Measurements from ENCODE around the gene SMC1A.

DNA sequence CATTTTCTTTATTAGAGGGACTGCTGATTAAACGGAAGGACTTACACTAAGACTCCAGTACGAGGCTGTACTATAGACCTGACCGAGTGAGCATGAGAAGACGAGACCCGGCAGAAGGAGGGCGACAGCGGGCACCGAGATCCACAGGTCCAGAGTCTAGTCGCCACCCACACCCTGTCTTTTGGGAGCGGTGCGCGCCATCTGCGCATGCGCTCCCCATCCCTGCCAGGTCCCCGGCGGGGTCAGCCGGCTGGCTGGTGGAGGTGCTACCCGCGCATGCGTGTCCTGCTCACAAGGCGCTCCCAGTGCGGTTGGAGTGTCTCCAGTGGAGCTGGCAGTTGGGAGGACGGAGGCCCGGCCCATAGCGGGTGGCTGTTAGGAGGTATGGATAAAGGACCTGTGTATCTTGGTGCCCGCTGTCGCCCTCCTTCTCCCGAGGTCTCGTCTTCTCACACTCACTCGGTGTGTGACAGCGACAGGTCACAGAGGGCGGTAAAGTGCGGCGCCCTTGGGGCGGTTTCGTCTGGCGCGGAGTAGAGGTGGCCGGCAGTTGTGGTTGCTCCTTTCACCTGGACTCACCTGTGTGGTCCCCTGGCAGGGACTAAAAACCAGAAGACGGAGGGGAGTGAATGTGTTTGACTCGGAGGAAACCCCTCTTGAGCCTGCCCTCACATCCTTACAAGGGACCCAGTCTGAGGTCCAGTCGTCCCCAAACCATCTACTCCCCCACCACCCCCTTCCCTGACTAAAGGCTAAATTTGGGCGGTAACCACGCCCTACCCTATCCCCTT, 19.3 kb upstream of the SMC1A start:
- TF ChIP-seq POLR2A (IDR thresholded peaks at IDR 0.05), result no peak
- TF ChIP-seq, protein P1, sequence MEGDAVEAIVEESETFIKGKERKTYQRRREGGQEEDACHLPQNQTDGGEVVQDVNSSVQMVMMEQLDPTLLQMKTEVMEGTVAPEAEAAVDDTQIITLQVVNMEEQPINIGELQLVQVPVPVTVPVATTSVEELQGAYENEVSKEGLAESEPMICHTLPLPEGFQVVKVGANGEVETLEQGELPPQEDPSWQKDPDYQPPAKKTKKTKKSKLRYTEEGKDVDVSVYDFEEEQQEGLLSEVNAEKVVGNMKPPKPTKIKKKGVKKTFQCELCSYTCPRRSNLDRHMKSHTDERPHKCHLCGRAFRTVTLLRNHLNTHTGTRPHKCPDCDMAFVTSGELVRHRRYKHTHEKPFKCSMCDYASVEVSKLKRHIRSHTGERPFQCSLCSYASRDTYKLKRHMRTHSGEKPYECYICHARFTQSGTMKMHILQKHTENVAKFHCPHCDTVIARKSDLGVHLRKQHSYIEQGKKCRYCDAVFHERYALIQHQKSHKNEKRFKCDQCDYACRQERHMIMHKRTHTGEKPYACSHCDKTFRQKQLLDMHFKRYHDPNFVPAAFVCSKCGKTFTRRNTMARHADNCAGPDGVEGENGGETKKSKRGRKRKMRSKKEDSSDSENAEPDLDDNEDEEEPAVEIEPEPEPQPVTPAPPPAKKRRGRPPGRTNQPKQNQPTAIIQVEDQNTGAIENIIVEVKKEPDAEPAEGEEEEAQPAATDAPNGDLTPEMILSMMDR (IDR thresholded peaks at IDR 0.05), result no peak

Measured in lower leg skin (tissue), 3 donors.